ENCODE data around the gene ZFYVE16.
"Not testable (repeated sequence)": the region's sequence is repeated elsewhere in the genome, so short reads cannot be mapped to it uniquely, and the experiment has no call there.

ZFYVE16 gene

GRCh38 chr5:80483636-80484232 is 75.9 kb downstream of the ZFYVE16 start:
- no peak for DNase-seq

- DNase-seq = no peak
Observed at GRCh38 chr5:80487444-80487828, 79.6 kb downstream of the ZFYVE16 start.

GRCh38 chr5:80487829-80488721 is 80.2 kb downstream of the ZFYVE16 start, which contains the start of gene FAM151B:
FAM151B (plus strand) TSS chr5:80488100; CDS start chr5:80488124, 24 bp downstream.
- DNase-seq = peak; percentile 94

DNA sequence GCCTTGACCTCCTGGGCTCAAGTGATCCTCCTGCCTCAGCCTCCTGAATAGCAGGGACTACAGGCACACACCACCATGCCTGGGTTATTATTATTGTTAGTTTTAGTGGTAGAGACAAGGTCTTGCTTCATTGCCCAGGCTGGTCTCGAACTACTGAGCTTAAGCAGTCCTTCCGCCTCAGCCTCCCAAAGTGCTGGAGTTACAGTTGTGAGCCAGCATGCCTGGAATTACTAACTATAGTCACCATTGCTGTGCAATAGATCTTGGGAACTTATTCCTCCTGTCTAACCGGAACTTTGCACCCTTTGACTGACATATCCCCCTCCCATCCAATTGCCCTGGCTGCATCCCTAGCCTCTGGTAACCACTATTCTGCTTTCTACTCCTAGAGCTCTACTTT is 83.4 kb downstream of the ZFYVE16 start:
- DNase-seq = no peak

- DNase-seq = no peak
Observed at GRCh38 chr5:80492741-80493140, 84.9 kb downstream of the ZFYVE16 start.

- DNase-seq = not testable (repeated sequence)
Observed at GRCh38 chr5:80493443-80493842, 85.6 kb downstream of the ZFYVE16 start.

- no peak for DNase-seq
Observed at GRCh38 chr5:80495891-80496290, 88.0 kb downstream of the ZFYVE16 start.

DNA sequence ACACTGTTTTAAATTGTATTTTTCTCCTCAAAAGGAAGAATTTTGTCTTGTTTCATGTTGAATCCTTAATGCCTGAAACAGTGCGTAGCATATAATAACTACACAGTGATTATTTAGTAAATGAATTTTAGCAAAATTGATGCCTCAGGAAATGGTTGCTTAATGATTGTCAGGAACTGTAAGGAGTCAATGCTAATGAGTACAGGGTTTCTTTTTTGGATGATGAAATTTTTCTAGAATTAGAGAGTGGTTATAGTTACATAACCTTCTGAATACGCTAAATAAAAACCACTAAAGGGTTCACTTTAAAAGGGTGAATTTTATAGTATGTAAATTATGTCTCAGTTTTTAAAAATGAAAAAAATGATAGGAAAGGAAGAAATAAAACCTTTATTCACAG is 94.9 kb downstream of the ZFYVE16 start:
- no peak for DNase-seq

DNA sequence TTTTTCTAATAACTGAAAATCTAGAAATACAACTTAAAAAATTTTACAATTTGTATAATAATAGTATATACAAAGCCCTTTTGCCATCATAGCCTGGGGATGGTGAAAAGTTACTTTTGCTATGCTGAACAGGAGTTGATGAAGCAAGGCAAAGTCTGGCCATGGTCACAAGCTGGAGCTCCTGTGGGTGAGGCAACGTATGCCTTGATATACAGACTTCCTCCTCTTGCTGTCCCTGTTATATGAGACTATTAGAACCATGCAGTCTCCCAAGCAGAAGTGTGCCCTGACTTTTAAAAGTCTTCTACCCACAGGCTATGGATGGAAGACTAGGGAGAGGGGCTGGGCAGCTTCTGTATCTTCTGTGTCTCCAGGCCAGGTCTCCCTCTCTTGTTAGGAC is 95.8 kb downstream of the ZFYVE16 start:
- no peak for DNase-seq

GRCh38 chr5:80504833-80505232 is 97.0 kb downstream of the ZFYVE16 start:
- DNase-seq = no peak

GRCh38 chr5:80507663-80508062 is 99.8 kb downstream of the ZFYVE16 start:
- no peak for DNase-seq

GRCh38 chr5:80508844-80509243 is 101.0 kb downstream of the ZFYVE16 start:
- DNase-seq = no peak

DNA sequence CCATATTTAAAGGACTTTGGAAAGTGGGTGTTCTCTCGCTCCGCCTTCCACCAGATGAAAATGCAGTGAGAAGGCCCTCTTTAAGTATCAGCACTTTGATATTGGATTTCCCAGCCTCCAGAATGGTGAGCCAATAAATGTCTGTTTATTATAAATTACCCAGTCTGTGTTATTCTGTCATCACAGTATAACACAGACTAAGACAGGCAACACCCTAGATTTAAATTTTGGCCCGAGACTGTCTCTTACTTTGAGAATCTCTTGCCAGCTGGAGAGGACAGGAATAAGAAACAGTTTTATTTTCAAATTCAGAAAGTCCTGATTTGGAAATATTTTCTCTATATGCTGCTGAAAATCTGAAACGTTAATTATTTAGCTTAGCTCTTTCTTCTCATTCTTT is 101.5 kb downstream of the ZFYVE16 start:
- DNase-seq = no peak

- DNase-seq = no peak
Observed at GRCh38 chr5:80516826-80517225, 109.0 kb downstream of the ZFYVE16 start.

Measured in right kidney (tissue), 1 donor.